Gastroesophageal sphincter (tissue), 3 donors: ENCODE data around the gene SFI1.

Source experiments
- CTCF ChIP-seq, 4 experiments: fragments of 200-600 bp in 2 of 4; fragments of 450-650 bp in 2 of 4; sonication (generic) in 1 of 4; IDR thresholded peaks; one replicate each; pipeline ENCODE4 v1.5.1; 2017 to 2019; ENCODE audit warnings: antibody characterized with exemption in 4 of 4, mild to moderate bottlenecking in 2 of 4, moderate library complexity in 2 of 4
- POLR2A ChIP-seq, 2 donors: fragments of 450-650 bp; IDR thresholded peaks; one replicate each; pipeline ENCODE4 v1.6.1; 2017; ENCODE audit warnings: antibody characterized with exemption in 2 of 2, mild to moderate bottlenecking in 2 of 2, moderate library complexity in 1 of 2

GRCh38 chr22:31461699-31462098 lies 34.6 kb upstream of the SFI1 start:
- TF ChIP-seq CTCF (IDR thresholded peaks at IDR 0.05) (no peak), POLR2A (IDR thresholded peaks at IDR 0.05) (no peak)
